Upper lobe of left lung (tissue), 4 donors: ENCODE results near the gene SPDL1.

ENCODE experiments used
- CTCF ChIP-seq, 6 experiments: fragments of 450-650 bp in 4 of 6; fragments of 200-600 bp in 2 of 6; sonication (generic) in 2 of 6; IDR thresholded peaks; one replicate each; pipeline ENCODE4 v1.5.1; 2016 to 2019; ENCODE audit warnings: antibody characterized with exemption in 6 of 6
- POLR2A ChIP-seq, 4 donors: fragments of 450-650 bp; IDR thresholded peaks; one replicate each; pipeline ENCODE4 v1.5.1; 2016 to 2017; ENCODE audit warnings: antibody characterized with exemption in 4 of 4, mild to moderate bottlenecking in 2 of 4

GRCh38 chr5:169567079-169567478 lies 16.5 kb upstream of the SPDL1 start:
- no peak for TF ChIP-seq POLR2A (IDR thresholded peaks at IDR 0.05)
- TF ChIP-seq CTCF (IDR thresholded peaks at IDR 0.05) = no peak
